HL-60/S4 treated with phorbol 12-myristate 13-acetate at 8.2 ng/mL for 4 days and 3 days (cell line): ENCODE results near the gene TFAM.

Experiments used
- in situ Hi-C: fragments of 300-500 bp; cut with MboI; formaldehyde crosslinking; loops from 2 replicates; pipeline ENCODE4 v1.15.0; 2022; ENCODE audit warnings: low sequenced_read_pairs

Gene TFAM

DNA sequence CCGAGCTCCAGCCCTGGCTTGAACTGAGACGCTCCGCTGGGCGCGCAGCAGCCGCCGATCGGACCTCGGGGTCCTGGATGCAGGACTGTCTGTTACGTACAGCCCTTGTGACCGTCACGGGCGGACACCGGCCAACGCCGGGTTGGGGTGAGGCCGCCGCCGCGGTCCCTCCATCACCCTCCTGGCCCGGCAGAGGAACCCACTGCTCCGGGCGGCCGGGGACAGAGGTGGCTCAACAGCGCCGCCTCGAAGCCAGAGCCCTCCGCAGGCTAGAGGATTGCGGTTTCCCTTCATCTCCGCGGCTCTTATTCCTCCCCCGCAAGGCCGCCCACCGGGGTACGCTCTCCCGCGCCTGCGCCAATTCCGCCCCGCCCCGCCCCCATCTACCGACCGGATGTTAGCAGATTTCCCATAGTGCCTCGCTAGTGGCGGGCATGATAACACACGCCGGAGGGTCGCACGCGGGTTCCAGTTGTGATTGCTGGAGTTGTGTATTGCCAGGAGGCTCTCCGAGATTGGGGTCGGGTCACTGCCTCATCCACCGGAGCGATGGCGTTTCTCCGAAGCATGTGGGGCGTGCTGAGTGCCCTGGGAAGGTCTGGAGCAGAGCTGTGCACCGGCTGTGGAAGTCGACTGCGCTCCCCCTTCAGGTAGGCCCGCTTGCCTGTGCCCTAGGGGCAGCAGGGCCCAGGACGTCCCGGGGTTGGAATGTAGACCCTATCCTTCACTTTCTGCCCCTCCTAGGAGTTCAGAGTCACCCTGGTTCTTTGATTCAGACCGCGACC is at the start of gene TFAM:
TFAM (plus strand) TSS at position 412 of the 785 bp plus-strand sequence; CDS start at position 550, 138 bp downstream.
- in situ Hi-C loops: no loop called here

DNA sequence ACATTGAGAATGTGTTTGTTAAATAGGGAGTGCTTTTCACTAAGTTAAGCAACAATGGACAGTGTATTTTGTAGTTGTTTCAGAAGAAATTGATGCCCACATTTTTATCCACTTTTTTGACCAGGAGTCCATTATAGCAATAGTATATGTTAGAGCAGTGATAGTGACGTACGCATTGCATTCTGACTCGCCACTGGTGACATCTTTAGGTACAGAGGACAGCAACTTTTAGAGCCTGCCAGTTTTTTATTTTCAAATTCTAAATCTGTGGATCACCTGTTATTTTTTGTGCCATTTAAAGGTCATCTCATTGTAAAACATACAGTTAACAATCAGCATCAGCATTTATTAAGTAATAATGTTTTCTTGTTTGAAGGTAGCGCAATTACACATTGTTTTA is 49.0 kb upstream of the TFAM start:
- in situ Hi-C loops: no loop called here

DNA sequence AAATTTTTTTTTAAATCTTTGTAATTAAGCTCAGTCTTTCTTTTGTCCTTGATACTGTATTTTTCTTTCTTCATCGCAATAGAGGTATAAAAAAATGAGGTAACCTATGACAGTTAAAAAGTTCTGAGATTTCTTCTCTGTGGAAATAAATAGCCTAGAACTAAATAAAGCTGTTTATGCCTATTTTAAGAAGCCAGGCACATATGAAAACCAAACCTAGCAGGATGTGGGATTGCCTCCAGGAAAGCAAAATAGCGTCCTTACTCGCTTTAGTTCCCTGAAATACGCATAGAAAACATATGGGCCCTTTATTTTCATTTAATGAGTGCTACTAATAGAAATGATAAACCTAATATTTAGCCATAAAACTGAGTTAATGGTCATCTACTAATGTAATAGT is 43.8 kb upstream of the TFAM start:
- in situ Hi-C loops: no loop called here

DNA sequence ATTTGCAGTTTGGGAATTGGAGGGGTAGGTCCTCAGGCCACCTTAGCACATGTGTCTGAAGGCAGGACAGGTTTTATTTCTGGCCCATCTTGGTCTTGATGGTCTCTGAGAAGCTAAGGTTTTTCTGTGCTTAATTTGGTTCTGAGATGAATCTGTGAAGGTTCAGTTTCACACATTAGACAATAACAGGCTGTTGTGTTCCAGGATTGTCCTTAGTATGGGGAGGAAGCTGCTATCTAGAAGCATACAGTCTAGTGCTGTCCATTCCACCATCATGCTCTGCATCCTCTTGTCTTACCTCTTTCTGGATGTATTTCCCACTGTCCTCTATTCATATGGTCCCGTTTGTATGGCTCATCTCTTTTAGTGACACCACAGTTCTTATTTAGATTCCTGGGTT is 43.3 kb upstream of the TFAM start:
- in situ Hi-C loops: no loop called here

GRCh38 chr10:58347967-58348366 is 37.2 kb upstream of the TFAM start:
- in situ Hi-C loops: no loop called here

DNA sequence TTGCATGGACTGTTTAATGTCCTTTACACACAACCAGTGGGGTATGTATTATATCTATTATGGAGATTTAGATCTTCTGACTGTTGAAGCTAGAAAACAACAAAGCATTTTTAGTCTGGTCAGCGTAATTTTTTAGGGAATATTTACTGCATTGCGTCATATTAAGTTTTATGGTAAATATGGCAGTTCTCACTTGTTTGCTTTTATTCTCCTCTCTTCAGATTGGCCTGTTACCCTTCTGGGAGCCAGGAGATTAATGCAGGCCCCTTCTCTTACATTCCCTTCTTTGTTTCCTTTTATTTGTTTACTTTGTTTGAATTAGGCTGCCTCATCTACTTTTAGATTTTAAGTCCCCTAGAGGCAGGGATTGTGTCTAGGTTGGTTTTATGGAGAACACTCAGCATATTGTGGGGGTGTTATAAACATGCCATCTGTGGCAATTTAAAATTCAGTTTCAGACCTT is 36.6 kb upstream of the TFAM start:
- in situ Hi-C loops: no loop called here

- in situ Hi-C loops: no loop called here
Observed at GRCh38 chr10:58350023-58350422, 35.2 kb upstream of the TFAM start.

DNA sequence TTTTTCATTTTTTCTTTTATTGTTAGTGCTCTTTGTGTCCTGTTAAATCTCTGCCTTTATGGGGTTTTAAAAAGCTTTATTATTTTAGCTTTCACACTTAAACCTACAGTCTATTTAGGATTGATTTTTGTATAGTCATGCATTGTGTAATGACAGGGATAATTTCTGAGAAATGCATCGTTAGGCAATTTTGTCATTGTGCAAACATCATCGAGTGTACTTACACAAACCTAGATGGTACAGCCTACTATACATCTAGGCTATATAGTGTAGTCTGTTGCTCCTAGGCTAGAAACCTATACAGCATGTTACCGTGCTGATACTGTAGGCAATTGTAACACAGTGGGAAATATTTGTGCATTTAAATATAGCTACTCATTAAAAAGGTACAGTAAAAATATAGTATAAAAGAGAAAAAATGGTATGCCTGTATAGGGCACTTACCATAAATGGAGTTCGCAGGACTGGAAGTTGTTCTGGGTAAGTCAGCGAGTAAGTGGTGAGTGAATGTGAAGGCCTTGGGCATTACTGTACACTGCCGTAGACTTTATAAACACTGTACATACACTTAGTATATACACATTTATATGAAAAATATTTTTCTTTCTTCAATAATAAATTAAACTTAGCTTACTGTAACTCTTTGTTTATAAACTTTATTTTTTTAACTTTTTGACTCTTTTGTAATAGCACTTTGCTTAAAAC is 34.4 kb upstream of the TFAM start:
- in situ Hi-C loops: no loop called here

DNA sequence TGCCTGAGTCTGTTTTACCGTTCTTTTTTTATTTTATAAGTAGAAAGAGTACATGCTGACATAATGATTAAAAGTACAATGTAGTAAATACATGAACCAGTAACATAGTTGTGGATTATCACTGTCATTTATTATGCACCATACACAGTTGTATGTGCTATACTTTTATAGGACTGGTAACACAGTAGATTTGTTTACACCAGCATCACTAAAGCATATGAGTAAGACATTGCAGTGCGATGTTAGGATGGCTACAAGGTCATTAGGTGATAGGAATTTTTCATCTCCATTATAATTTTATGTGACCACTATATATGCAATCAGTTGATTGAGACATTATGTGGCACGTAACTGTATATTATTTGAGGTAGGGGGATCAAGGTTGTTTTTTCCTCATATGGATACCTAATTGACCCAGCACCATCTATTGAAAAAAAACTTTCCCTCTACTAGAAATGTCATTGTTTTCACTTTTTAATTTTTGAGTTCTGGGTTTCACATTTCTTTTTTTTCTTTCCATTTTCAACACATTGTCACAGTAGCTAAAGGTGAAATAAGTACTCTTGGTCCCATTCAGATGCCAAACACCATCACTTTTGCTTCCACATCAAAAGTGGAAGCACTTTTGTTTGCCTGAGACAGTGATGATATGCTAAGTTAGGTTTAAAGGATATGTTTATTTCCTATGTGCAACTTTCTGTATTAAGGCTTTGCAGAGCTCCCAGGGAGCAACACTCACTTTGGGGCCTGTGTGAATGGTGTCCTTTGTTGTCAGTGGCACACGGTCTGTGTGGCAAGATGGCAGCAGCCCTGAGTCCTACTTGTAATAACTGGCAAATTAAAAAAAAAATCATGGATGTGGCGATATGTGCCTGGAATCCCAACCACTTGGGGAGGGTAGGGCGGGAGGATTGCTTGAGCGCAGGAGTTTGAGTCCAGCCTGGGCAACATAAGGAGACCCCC is 33.3 kb upstream of the TFAM start:
- in situ Hi-C loops: no loop called here

DNA sequence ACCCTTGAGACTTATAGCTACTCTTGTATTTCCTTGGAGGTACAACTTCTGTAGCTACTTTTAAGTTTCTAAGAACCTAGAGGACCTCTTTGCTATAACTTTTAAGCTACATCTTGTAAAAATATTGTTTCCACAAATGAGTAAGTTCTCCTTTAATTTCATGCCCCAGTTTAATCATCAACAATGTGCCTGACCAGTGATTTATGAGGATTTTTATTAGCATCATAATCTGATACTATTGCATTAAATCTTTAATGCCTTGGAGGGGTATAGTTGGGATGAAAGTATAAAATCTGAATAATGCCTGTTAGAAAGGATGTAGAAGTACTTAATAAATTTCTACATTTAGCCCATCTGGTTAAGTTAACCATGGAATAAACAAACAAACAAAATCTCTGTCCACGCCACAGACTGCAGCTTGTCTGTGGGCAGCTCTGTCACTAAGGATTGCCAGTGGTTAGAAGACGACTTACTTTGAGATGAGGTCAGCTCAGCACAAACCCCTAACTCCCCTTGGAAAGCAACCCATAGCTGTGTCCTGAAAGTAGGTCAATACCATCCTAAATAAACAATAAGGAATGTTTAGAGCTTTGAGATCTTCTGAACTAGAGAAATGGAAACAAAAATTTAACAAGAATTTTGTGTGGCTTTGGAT is 32.1 kb upstream of the TFAM start:
- in situ Hi-C loops: no loop called here

- in situ Hi-C loops: no loop called here
Observed at GRCh38 chr10:58356756-58357155, 28.5 kb upstream of the TFAM start.

GRCh38 chr10:58358314-58358933 is 26.8 kb upstream of the TFAM start:
- in situ Hi-C loops: no loop called here

- in situ Hi-C loops: no loop called here
Observed at GRCh38 chr10:58358947-58359346, 26.3 kb upstream of the TFAM start.

- in situ Hi-C loops: no loop called here
Observed at GRCh38 chr10:58359541-58359940, 25.7 kb upstream of the TFAM start.

GRCh38 chr10:58360412-58361004 is 24.7 kb upstream of the TFAM start:
- in situ Hi-C loops: no loop called here

DNA sequence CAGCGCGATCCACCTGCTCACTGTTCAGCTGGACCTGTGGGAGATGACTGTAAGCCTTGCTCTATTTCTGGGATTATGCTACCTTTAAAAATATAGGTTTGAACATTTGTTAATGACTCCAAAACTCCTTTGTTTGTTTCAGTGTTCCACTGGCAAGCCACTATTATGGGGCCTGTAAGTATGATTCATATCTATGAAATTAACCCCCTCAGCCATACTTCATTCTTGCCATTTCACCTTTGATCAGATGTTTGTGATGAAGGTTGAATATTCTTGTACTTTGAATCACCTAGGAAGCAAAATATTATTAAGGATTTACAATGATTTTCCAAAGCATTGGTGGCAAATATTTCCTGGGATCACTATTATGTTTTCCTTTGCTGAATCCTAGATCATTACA is 23.9 kb upstream of the TFAM start:
- in situ Hi-C loops: no loop called here

DNA sequence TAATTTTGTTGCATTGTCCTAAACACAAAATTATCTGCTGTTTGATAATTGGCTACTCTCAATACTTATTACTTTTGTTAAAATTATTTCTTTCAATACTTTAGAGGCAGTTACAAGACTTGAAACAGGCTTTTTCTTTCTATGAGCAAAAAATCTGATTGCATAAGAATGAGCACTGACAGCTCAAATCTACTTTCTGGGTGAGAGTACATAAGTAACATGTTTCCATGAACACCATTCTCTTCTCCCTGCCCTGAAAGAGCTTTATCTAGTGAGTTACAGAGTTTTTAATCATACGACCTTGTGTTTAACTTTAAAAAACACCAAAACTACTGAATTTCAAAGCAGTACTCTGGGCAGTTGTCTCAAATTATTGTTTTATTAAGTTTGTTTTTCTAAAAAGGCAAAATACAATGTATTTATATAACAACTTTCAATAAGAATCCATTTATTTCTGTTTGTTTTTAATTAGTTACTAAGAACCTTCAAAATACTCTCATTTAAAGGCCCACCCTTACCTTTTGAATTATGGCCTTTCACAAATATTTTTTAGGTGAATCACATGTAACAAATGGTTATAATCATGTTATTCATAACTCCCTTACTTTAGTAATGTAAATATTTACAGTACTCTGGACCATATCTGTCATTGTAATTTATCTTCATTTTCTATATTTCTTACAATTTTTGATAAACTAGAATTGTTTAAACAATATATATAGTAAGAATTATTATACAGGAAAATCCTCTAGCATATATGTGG is 23.0 kb upstream of the TFAM start:
- in situ Hi-C loops: no loop called here

DNA sequence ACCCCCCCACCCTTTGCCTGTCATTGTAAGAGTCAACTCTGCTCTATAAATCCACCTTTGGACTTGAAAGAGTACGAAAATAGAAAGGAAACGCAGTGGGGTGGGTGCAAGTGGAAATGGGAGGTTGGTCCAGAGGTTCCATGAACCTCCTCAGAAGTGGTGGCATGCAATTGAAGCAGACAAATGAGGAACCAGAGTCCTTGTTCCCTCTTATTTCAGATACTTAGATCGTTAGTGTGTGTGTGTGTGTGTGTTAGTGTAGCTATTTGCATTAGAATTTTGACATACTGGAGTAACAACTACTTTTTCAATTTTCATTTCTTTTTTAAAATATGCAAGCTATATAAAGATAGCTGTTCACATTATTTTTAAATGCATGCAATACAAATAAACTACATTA is 18.1 kb upstream of the TFAM start:
- in situ Hi-C loops: no loop called here

- in situ Hi-C loops: no loop called here
Observed at GRCh38 chr10:58371473-58371872, 13.7 kb upstream of the TFAM start.
